H9 (cell line): ENCODE measurements around the gene MCCC2. TPM values are rescaled to one million over a fixed set of nuclear protein-coding genes. Genes with fewer than 3 reads are reported as not detected.

Experiments used
- DNase-seq: peaks from one replicate; pipeline ENCODE4 v3.0.0-alpha.2; 2017
- H2AFZ ChIP-seq: one replicate; pipeline ENCODE4 v1.6.1; 2013; ENCODE audit warnings: mild to moderate bottlenecking, low read length, control low read depth, moderate library complexity
- H2AK5ac ChIP-seq: 2 replicates; pipeline ENCODE4 v1.6.1; 2013; ENCODE audit warnings: low read length, control low read depth, mixed read lengths; ENCODE audit not compliant: insufficient read length
- H2BK120ac ChIP-seq: one replicate; pipeline ENCODE4 v1.6.1; 2013; ENCODE audit warnings: low read depth, mild to moderate bottlenecking, low read length, control low read depth, inconsistent platforms; ENCODE audit not compliant: poor library complexity, severe bottlenecking
- H2BK12ac ChIP-seq: 2 replicates; pipeline ENCODE4 v1.6.1; 2013; ENCODE audit warnings: low read length, control low read depth, mixed read lengths, low read depth; ENCODE audit not compliant: insufficient read length
- H2BK15ac ChIP-seq: 2 replicates; pipeline ENCODE4 v1.6.1; 2013; ENCODE audit warnings: low read depth, low read length, control low read depth
- H2BK20ac ChIP-seq: one replicate; pipeline ENCODE4 v1.6.1; 2013; ENCODE audit warnings: low read depth, mild to moderate bottlenecking, low read length, control low read depth, inconsistent platforms; ENCODE audit not compliant: poor library complexity, severe bottlenecking
- H2BK5ac ChIP-seq: 2 replicates; pipeline ENCODE4 v1.6.1; 2013; ENCODE audit warnings: low read length, control low read depth, mixed read lengths; ENCODE audit not compliant: insufficient read length
- H3K14ac ChIP-seq: 2 replicates; pipeline ENCODE4 v1.6.1; 2013; ENCODE audit warnings: low read length, control low read depth; ENCODE audit not compliant: insufficient read depth
- H3K18ac ChIP-seq: 2 replicates; pipeline ENCODE4 v1.6.1; 2013; ENCODE audit warnings: low read depth, mild to moderate bottlenecking, mixed read lengths, low read length, control low read depth; ENCODE audit not compliant: insufficient read length
- H3K23ac ChIP-seq: 2 replicates; pipeline ENCODE4 v1.6.1; 2013; ENCODE audit warnings: low read length, control low read depth, mixed read lengths, low read depth; ENCODE audit not compliant: insufficient read length
- H3K23me2 ChIP-seq: 2 replicates; pipeline ENCODE4 v1.6.1; 2013; ENCODE audit warnings: low read depth, mild to moderate bottlenecking, mixed read lengths, low read length, control low read depth; ENCODE audit not compliant: insufficient read length, poor library complexity, severe bottlenecking
- H3K27ac ChIP-seq: 2 replicates; pipeline ENCODE4 v1.5.1; 2013; ENCODE audit warnings: low read length, control low read depth, mixed read lengths, low read depth; ENCODE audit not compliant: insufficient read length
- H3K27me3 ChIP-seq: 2 replicates; pipeline ENCODE4 v1.6.1; 2013; ENCODE audit warnings: low read length, control low read depth, inconsistent platforms; ENCODE audit not compliant: insufficient read depth
- H3K4ac ChIP-seq: 2 replicates; pipeline ENCODE4 v1.6.1; 2013; ENCODE audit warnings: low read depth, mild to moderate bottlenecking, control low read depth, inconsistent platforms, low read length, moderate library complexity
- H3K4me1 ChIP-seq: 2 replicates; pipeline ENCODE4 v1.6.1; 2013; ENCODE audit warnings: low read length, control low read depth, inconsistent platforms; ENCODE audit not compliant: insufficient read depth
- H3K4me2 ChIP-seq: 2 replicates; pipeline ENCODE4 v1.6.1; 2013; ENCODE audit warnings: low read length, control low read depth, mixed read lengths; ENCODE audit not compliant: insufficient read length, insufficient read depth
- H3K56ac ChIP-seq: 2 replicates; pipeline ENCODE4 v1.6.1; 2013; ENCODE audit warnings: low read depth, mild to moderate bottlenecking, mixed read lengths, low read length, control low read depth; ENCODE audit not compliant: insufficient read length
- H3K79me1 ChIP-seq: 2 replicates; pipeline ENCODE4 v1.6.1; 2013; ENCODE audit warnings: low read depth, mild to moderate bottlenecking, moderate library complexity, low read length, control low read depth, inconsistent platforms; ENCODE audit not compliant: insufficient read depth, poor library complexity, severe bottlenecking
- H3K79me2 ChIP-seq: 2 replicates; pipeline ENCODE4 v1.6.1; 2013; ENCODE audit warnings: low read length, control low read depth, inconsistent platforms; ENCODE audit not compliant: insufficient read depth
- H3K9ac ChIP-seq: 2 replicates; pipeline ENCODE4 v1.6.1; 2013; ENCODE audit warnings: low read length, control low read depth, mixed read lengths; ENCODE audit not compliant: insufficient read length; ENCODE audit errors: extremely low read depth
- H3K9me3 ChIP-seq: one replicate; pipeline ENCODE4 v1.6.1; 2013; ENCODE audit warnings: low read depth, low read length, inconsistent platforms; ENCODE audit not compliant: control insufficient read depth
- H3T11ph ChIP-seq: one replicate; pipeline ENCODE4 v1.6.1; 2013; ENCODE audit warnings: mild to moderate bottlenecking, low read length, control low read depth, inconsistent platforms
- H4K20me1 ChIP-seq: one replicate; pipeline ENCODE4 v1.6.1; 2013; ENCODE audit not compliant: control insufficient read depth, insufficient read length, insufficient read depth
- H4K5ac ChIP-seq: 2 replicates; pipeline ENCODE4 v1.6.1; 2013; ENCODE audit warnings: low read depth, mild to moderate bottlenecking, mixed read lengths, low read length, control low read depth; ENCODE audit not compliant: insufficient read length
- H4K8ac ChIP-seq: replicated peaks from 2 replicates; pipeline ENCODE4 v1.6.1; 2013; ENCODE audit warnings: low read length, control low read depth, mixed read lengths, low read depth; ENCODE audit not compliant: insufficient read length
- H4K91ac ChIP-seq: 2 replicates; pipeline ENCODE4 v1.6.1; 2013; ENCODE audit warnings: low read depth, mild to moderate bottlenecking, moderate library complexity, mixed read lengths, low read length, control low read depth; ENCODE audit not compliant: insufficient read length
- H3K27ac Mint-ChIP-seq, 3 experiments: 2 replicates in 2 of 3; 3 replicates in 1 of 3; pipeline ENCODE4 v1.8.0; 2020 to 2021; ENCODE audit warnings: mixed read lengths in 3 of 3, mild to moderate bottlenecking in 1 of 3, moderate library complexity in 1 of 3
- H3K27me3 Mint-ChIP-seq: 2 replicates; pipeline ENCODE4 v1.8.0; 2021; ENCODE audit warnings: low read depth, mild to moderate bottlenecking, moderate library complexity, mixed read lengths
- H3K36me3 Mint-ChIP-seq, 3 experiments: 2 replicates in 2 of 3; 3 replicates in 1 of 3; pipeline ENCODE4 v1.8.0; 2020 to 2021; ENCODE audit warnings: low read depth in 3 of 3, mixed read lengths in 3 of 3; ENCODE audit not compliant: insufficient read depth in 1 of 3
- H3K4me1 Mint-ChIP-seq, 2 experiments: 2 replicates each; pipeline ENCODE4 v1.8.0; 2020; ENCODE audit warnings: mixed read lengths in 2 of 2
- H3K4me3 Mint-ChIP-seq, 2 experiments: 2 replicates in 1 of 2; 3 replicates in 1 of 2; pipeline ENCODE4 v1.8.0; 2020 to 2021; ENCODE audit warnings: mild to moderate bottlenecking in 2 of 2, mixed read lengths in 2 of 2, moderate library complexity in 1 of 2
- H3K9me3 Mint-ChIP-seq, 2 experiments: 2 replicates in 1 of 2; 3 replicates in 1 of 2; pipeline ENCODE4 v1.8.0; 2020; ENCODE audit warnings: mild to moderate bottlenecking in 2 of 2, mixed read lengths in 2 of 2, moderate library complexity in 1 of 2
- CTCF ChIP-seq: fragments of 200-600 bp; sonication (generic); conservative IDR thresholded peaks from 3 replicates; pipeline ENCODE4 v1.8.0; 2021; ENCODE audit warnings: antibody characterized with exemption, mild to moderate bottlenecking
- WGBS: extraction: QIAGEN DNeasy Blood & Tissue Kit; methylation state at CpG from one replicate; pipeline ENCODE4 v1.1.7; 2013; ENCODE audit warnings: missing lambda C conversion rate, low lambda C conversion rate, mixed read lengths; ENCODE audit not compliant: insufficient read length; ENCODE audit errors: extremely low coverage; 5-methylcytosine and 5-hydroxymethylcytosine counted together
- total RNA-seq: library from RNA; stranded (reverse); gene quantifications from 2 replicates; pipeline ENCODE4 v1.2.1, GENCODE V29; 2021

MCCC2 gene
- total RNA-seq, 1 experiment from 2014 or later = 62.7 TPM

- H3K4me2 ChIP-seq = no peak overlapping the region
- H3T11ph ChIP-seq = no peak overlapping the region
- Mint-ChIP-seq H3K36me3 (no peaks in the 10 kb centered on the region), H3K9me3 (no peaks in the 10 kb centered on the region), H3K27ac (no peak overlapping the region), H3K27me3 (peaks cover 5% of the 10 kb centered on the region), H3K4me1 (peaks cover 9 to 12% of the 10 kb centered on the region in 2 experiments), H3K4me3 (no peak overlapping the region)
- no peak overlapping the region for H4K8ac ChIP-seq
- no peak overlapping the region for H3K4ac ChIP-seq
- DNase-seq = no peak
- WGBS = no CpG with 5 or more reads among the region's 8 CpGs
- H3K14ac ChIP-seq = no peak overlapping the region; the same call in 1 of the 2 replicates
- H2BK5ac ChIP-seq = no peak overlapping the region
- no peak overlapping the region for H3K27ac ChIP-seq
- H4K20me1 ChIP-seq = no peaks in the 10 kb centered on the region
- no peak overlapping the region for H3K56ac ChIP-seq
- H3K79me1 ChIP-seq = no peaks in the 10 kb centered on the region
- TF ChIP-seq CTCF = no peak
- no peak overlapping the region for H3K18ac ChIP-seq
- no peaks in the 10 kb centered on the region for H3K79me2 ChIP-seq
- no peak overlapping the region for H2BK15ac ChIP-seq
- H3K4me1 ChIP-seq = no peaks in the 10 kb centered on the region
- no peak overlapping the region for H2AK5ac ChIP-seq
- no peak overlapping the region for H2BK120ac ChIP-seq
- H2BK12ac ChIP-seq = no peak overlapping the region
- H3K9me3 ChIP-seq = no peaks in the 10 kb centered on the region
- no peak overlapping the region for H3K9ac ChIP-seq
- H4K5ac ChIP-seq = no peak overlapping the region
- no peaks in the 10 kb centered on the region for H3K27me3 ChIP-seq
- H2BK20ac ChIP-seq = no peak overlapping the region
- no peaks in the 10 kb centered on the region for H3K23me2 ChIP-seq
- H4K91ac ChIP-seq = no peak overlapping the region
- H2AFZ ChIP-seq = no peak overlapping the region
- H3K23ac ChIP-seq = no peak overlapping the region
These were observed 107.9 kb downstream of the MCCC2 start for GRCh38 chr5:71695071-71695470.
